Measurements from ENCODE around the gene NHLRC4. TPM values are rescaled to one million over a fixed set of nuclear protein-coding genes. Genes with fewer than 3 reads are reported as not detected.

The NHLRC4 gene
- total RNA-seq, 1 donor from 2014 or later, result 2.7 TPM

DNA sequence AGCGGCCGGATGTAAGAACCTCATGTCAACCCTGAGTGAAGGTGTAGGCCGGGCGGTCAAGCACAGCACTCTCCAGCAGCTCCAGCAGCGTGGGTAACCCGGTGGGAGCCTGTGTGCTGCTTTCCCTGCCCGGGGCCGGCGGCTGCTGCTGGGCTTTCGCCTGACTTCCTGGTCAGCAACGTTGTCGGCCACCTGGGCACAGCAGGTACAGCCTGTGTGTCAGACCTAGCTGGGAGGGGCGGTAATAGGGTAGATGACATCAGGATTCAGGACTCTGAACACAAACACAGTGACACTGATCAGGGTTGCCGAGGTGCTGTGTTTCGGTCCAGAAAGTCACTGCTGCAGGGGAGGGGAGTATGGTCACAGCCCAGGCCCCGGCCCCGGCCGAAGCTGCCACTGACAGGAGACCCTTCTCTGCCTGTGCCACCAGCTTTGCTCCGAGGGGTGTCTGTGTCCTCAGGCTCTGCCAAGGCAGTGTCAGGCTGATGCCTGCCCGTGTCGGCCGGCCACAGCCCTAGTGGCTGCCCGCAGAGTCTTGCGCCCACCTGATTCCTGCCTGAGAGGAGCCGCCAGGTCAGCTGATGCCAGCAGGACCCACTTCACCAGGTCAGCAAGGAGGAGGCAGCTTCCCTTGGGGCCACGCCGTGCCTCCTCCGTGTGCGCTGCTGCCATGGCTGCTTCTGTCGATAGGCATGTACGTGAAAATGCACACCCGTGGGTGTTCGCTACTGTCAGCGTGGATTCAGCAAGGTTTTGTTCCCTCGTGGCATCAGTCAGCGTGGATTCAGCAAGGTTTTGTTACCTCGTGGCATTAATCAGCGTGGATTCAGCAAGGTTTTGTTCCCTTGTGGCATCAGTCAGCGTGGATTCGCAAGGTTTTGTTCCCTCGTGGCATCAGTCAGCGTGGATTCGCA is 32.3 kb downstream of the NHLRC4 start:
- TF ChIP-seq, protein P1, sequence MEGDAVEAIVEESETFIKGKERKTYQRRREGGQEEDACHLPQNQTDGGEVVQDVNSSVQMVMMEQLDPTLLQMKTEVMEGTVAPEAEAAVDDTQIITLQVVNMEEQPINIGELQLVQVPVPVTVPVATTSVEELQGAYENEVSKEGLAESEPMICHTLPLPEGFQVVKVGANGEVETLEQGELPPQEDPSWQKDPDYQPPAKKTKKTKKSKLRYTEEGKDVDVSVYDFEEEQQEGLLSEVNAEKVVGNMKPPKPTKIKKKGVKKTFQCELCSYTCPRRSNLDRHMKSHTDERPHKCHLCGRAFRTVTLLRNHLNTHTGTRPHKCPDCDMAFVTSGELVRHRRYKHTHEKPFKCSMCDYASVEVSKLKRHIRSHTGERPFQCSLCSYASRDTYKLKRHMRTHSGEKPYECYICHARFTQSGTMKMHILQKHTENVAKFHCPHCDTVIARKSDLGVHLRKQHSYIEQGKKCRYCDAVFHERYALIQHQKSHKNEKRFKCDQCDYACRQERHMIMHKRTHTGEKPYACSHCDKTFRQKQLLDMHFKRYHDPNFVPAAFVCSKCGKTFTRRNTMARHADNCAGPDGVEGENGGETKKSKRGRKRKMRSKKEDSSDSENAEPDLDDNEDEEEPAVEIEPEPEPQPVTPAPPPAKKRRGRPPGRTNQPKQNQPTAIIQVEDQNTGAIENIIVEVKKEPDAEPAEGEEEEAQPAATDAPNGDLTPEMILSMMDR (IDR thresholded peaks at IDR 0.05), result no peak
- Histone ChIP-seq H3K27ac (no peak overlapping the region), H3K4me1 (peaks cover 27% of the 10 kb centered on the region), H3K27me3 (ENCODE audit: low read depth) (no peaks in the 10 kb centered on the region), H3K36me3 (peaks cover 25% of the 10 kb centered on the region), H3K9me3 (no peaks in the 10 kb centered on the region), H3K4me3 (no peak overlapping the region)
- DNase-seq (no peak), ATAC-seq (no peak)
- intact Hi-C loops (cut with DNase I), result no loop called here

DNA sequence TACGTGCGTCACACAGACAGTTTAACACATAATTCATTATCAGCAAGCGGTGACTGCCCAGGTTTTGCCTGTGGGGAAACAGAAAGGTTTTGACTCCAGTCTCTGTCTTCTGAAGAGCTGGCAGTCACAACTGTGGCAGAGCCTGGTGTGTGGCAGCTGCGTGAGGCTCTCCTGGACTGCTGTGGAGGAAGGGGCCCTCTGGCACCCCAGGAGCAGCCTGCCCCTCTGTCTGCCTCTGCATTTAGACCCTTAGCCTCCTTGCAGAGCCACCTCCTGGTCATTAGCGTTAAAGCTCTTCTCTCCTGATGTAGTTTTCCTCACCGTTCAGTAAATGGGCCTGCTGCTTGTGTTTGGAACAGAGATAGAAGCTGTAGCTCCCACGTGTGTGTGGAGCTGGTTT is 34.0 kb downstream of the NHLRC4 start:
- ATAC-seq (no peak), DNase-seq (no peak)
- Histone ChIP-seq H3K27ac (no peak overlapping the region), H3K27me3 (ENCODE audit: low read depth) (no peaks in the 10 kb centered on the region), H3K4me1 (peaks cover 10% of the 10 kb centered on the region), H3K4me3 (no peak overlapping the region), H3K9me3 (no peaks in the 10 kb centered on the region), H3K36me3 (peaks cover 25% of the 10 kb centered on the region)
- TF ChIP-seq, protein P1 (IDR thresholded peaks at IDR 0.05), result no peak
- intact Hi-C loops (cut with DNase I), result no loop called here

DNA sequence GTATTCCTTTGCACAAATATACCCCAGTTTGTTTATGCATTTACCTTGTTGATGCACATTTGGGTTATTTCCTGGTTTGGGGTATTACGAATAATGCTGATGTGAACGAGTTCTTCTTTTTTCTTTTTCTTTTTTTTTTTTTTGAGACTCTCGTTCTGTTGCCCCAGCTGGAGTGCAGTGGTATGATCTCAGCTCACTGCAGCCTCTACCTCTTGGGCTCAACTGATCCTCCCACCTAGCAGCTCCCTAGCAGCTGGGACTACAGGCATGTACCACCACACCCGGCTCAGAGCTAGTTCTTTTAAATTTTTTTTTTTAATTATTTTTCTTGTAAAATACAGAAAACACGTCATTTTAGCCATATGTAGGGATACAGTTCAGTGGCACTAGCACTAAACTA is 37.1 kb downstream of the NHLRC4 start:
- DNase-seq (no peak), ATAC-seq (no peak)
- Histone ChIP-seq H3K9me3 (no peaks in the 10 kb centered on the region), H3K27me3 (ENCODE audit: low read depth) (no peaks in the 10 kb centered on the region), H3K36me3 (peaks cover 15% of the 10 kb centered on the region), H3K4me1 (no peaks in the 10 kb centered on the region), H3K27ac (no peak overlapping the region), H3K4me3 (no peak overlapping the region)
- TF ChIP-seq, protein P1 (IDR thresholded peaks at IDR 0.05), result no peak
- intact Hi-C loops (cut with DNase I), result no loop called here

DNA sequence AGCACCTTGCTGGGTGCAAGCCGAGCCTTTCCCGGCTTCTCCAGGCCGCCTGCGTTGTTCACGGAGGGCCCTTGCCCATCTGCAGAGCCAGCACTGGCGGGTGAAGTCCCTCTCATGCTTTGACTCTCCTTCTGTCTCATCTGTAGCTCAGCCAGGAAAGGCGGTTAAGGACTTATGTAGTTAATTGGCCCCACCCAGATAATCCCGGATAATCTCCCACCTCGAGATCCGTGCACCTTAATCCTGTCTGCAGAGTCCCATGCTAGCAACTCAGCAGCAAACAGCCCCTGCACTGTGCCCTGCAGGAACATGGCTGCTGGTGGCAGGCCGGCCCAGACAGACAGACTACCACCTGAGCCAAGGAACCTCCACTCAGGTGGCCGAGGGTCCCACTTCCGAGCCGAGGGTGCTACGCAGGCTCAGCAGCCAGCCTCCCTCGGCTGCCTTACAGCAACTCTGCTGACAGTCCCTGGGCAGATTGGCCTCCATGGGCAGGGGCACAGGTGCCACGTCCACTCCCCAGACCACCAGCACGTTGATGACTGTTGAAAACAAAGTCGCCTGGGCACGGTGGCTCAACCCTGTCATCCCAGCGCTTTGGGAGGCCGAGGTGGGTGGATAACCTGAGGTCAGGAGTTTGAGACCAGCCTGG is 40.0 kb downstream of the NHLRC4 start:
- H3K36me3 ChIP-seq, result no peaks in the 10 kb centered on the region
- intact Hi-C loops (cut with DNase I), result no loop called here
- no peak overlapping the region for H3K4me3 ChIP-seq
- ATAC-seq (no peak), DNase-seq (no peak)
- no peaks in the 10 kb centered on the region for H3K27me3 ChIP-seq (ENCODE audit: low read depth)
- peaks cover 10% of the 10 kb centered on the region for H3K4me1 ChIP-seq
- no peaks in the 10 kb centered on the region for H3K9me3 ChIP-seq
- no peak overlapping the region for H3K27ac ChIP-seq
- TF ChIP-seq, protein P1 (IDR thresholded peaks at IDR 0.05), result no peak

DNA sequence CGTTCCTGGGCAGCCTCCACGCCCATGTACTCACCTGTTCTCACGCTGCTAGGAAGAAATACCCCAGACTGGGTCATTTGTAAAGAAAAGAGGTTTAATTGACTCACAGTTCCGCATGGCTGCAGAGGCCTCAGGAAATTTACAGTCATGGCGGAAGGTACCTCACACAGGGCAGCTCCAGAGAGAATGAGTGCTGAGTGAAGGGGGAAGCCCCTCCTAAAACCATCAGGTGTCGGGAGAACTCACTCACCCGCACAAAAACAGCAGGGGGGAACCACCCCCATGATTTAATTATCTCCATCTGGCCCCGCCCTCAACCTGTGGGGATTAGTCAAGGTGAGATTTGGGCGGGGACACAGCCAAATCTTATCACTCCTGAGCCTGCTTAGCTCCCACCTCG is 41.2 kb downstream of the NHLRC4 start:
- Histone ChIP-seq H3K36me3 (no peaks in the 10 kb centered on the region), H3K27me3 (ENCODE audit: low read depth) (no peaks in the 10 kb centered on the region), H3K4me3 (no peak overlapping the region), H3K27ac (no peak overlapping the region), H3K4me1 (peaks cover 10% of the 10 kb centered on the region), H3K9me3 (no peaks in the 10 kb centered on the region)
- intact Hi-C loops (cut with DNase I), result no loop called here
- ATAC-seq, result no peak
- no peak for DNase-seq
- TF ChIP-seq, protein P1 (IDR thresholded peaks at IDR 0.05), result no peak
